KOPT-K1 (cell line): ENCODE data around the gene JUN.

ENCODE experiments used
- H3K27ac ChIP-seq: fragments of 200-600 bp; sonication (generic); 2 replicates; pipeline ENCODE4 v1.5.1; 2016; ENCODE audit warnings: antibody characterized with exemption, mild to moderate bottlenecking, low read depth, low read length; ENCODE audit not compliant: poor library complexity, severe bottlenecking
- H3K36me3 ChIP-seq: fragments of 200-600 bp; sonication (generic); 2 replicates; pipeline ENCODE4 v1.5.1; 2017; ENCODE audit warnings: antibody characterized with exemption, mild to moderate bottlenecking, low read length, moderate library complexity; ENCODE audit not compliant: insufficient read depth
- H3K9me3 ChIP-seq: fragments of 200-600 bp; sonication (generic); 2 replicates; pipeline ENCODE4 v1.5.1; 2017; ENCODE audit warnings: antibody characterized with exemption, low read length, mild to moderate bottlenecking; ENCODE audit not compliant: insufficient read depth, poor library complexity, severe bottlenecking

Gene JUN

GRCh38 chr1:58741678-58742553 is 41.9 kb downstream of the JUN start:
- H3K36me3 ChIP-seq = no peaks in the 10 kb centered on the region
- H3K9me3 ChIP-seq = no peaks in the 10 kb centered on the region
- no peak overlapping the region for H3K27ac ChIP-seq

DNA sequence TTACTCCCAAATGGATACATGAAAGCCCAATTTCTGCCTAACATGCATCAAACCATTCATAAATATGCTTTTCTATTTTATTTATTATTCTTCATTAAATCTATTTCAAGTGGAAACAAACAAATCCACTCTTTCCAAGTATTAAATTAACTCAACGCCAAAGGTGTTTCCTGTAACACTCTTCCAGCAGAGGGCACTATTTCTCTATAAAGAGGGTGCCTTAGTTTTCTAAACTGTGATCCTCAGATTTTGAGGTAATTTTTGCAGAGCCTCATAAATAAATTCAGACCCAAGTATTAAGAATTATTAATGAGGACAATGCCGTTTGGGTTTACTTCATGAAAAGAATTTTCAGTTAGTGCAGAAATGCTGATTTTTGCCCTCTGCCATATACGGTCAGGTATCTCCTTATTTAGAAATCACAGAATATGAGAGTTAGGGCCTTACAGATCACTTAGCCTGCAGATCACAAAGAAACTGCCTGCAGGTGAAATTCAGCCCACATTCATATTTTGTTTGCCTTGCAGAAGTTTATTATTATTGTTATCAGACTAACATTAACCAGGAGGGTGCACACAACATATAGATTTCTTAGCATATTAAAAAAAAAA is 43.9 kb downstream of the JUN start:
- H3K36me3 ChIP-seq = no peaks in the 10 kb centered on the region
- no peaks in the 10 kb centered on the region for H3K9me3 ChIP-seq
- H3K27ac ChIP-seq = no peak overlapping the region

GRCh38 chr1:58738876-58739275 is 45.0 kb downstream of the JUN start:
- Histone ChIP-seq H3K36me3 (no peaks in the 10 kb centered on the region), H3K9me3 (no peaks in the 10 kb centered on the region), H3K27ac (no peak overlapping the region)

DNA sequence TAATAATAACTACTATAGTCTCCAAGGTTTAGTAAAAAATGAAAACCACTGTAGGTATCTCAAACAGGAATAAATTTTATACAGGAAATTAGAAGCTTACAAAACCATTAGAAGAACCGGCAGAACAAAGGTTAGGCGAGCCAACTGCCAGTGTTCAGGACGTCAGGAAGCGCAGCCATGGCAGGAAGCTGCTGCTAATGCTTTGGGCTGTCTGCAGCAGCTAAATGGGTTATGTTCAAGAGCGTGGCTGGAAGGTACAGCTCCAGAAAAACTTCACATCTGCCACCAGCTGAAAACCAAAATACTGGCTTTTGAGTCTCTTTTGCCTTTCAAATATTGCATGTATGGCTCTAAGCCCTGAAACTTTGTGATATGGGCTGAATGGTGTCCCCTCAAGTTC is 48.3 kb downstream of the JUN start:
- no peaks in the 10 kb centered on the region for H3K9me3 ChIP-seq
- H3K27ac ChIP-seq = no peak overlapping the region

DNA sequence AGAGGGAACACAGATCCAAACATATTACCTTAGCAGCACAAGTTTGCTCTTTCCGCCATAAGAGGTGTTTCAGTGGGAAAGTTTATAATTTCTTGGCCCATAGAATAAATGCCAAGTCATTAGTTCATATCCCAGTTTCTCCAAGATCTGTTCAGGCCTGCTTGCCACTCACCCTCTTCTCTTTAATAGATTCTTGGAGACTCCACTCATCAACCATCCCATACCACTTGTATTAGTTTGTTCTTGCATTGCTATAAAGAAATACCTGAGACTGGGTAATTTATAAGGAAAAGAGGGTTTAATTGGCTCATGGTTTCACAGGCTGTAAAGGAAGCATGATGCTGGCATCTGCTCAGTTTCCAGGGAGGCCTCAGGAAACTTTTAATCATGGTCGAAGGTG is 49.2 kb downstream of the JUN start:
- H3K36me3 ChIP-seq = no peaks in the 10 kb centered on the region
- H3K27ac ChIP-seq = no peak overlapping the region
- no peaks in the 10 kb centered on the region for H3K9me3 ChIP-seq

More for the DNA sequence above, 48.3 kb downstream of the JUN start:
- H3K36me3 ChIP-seq = no peaks in the 10 kb centered on the region

DNA sequence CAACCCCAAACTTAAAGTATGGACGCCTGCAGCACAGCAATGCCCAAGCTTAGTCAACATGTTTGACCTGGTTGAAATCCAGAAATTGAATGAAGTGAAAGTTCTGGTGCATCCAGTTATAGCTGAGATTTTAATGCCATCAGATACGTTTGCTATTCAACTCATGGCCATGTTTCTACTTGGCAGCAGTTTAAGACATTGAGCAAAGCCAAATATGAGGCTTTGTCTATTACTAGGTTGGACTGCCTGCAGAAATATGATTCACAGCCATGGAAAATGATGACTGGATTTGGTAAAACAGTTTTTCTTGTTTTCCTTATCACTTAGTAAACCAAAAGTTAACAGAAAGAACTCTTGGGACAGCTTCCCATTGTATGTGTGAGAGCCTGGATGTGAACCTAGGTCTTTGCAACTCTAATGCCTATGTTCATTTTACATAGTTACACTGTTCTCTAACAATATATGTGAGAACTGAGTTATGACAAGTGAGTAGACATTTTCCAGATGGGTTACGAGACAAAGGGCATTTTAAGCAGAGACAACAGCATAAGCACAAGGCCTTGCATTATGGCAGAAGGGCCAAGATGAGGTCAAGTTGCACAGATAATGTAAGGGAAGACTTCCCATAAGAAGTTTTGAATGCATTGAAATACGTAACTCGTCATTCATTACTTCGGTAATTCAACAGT is 51.6 kb downstream of the JUN start:
- no peak overlapping the region for H3K27ac ChIP-seq
- H3K9me3 ChIP-seq = no peaks in the 10 kb centered on the region
- no peaks in the 10 kb centered on the region for H3K36me3 ChIP-seq
